Right forelimb (tissue), 1 donor: ENCODE measurements around the gene RSPO4.

ENCODE experiments used
- DNase-seq: peaks from one replicate; pipeline ENCODE4 v3.0.0-alpha.2; 2018

The RSPO4 gene

GRCh38 chr20:940926-941325 is 61.2 kb downstream of the RSPO4 start:
- no peak for DNase-seq

- DNase-seq = no peak
These were observed 62.5 kb downstream of the RSPO4 start for GRCh38 chr20:939606-940005.

GRCh38 chr20:934186-934840 is 67.8 kb downstream of the RSPO4 start:
- DNase-seq = no peak

- DNase-seq = no peak
These were observed 69.1 kb downstream of the RSPO4 start for GRCh38 chr20:933029-933428.

- DNase-seq = no peak
These were observed 70.7 kb downstream of the RSPO4 start for GRCh38 chr20:931401-931800.

GRCh38 chr20:926670-927069 is 75.4 kb downstream of the RSPO4 start:
- no peak for DNase-seq

GRCh38 chr20:925516-925915 is 76.6 kb downstream of the RSPO4 start:
- no peak for DNase-seq

- no peak for DNase-seq
These were observed 77.5 kb downstream of the RSPO4 start for GRCh38 chr20:924639-925038.

- no peak for DNase-seq
These were observed 79.3 kb downstream of the RSPO4 start for GRCh38 chr20:922781-923180.

- no peak for DNase-seq
These were observed 81.0 kb downstream of the RSPO4 start for GRCh38 chr20:921068-921467.

- no peak for DNase-seq
These were observed 81.8 kb downstream of the RSPO4 start for GRCh38 chr20:920311-920710.

GRCh38 chr20:919491-919916 is 82.6 kb downstream of the RSPO4 start:
- no peak for DNase-seq

GRCh38 chr20:917416-917815 is 84.7 kb downstream of the RSPO4 start:
- DNase-seq = no peak

GRCh38 chr20:916825-917224 is 85.3 kb downstream of the RSPO4 start:
- DNase-seq = no peak

- no peak for DNase-seq
These were observed 85.8 kb downstream of the RSPO4 start, which contains the start of gene ANGPT4 for GRCh38 chr20:916125-916799. TSS of gene ANGPT4 (minus strand) at chr20:916334. CDS start at chr20:916214, 120 bp downstream.

GRCh38 chr20:914727-915498 is 87.2 kb downstream of the RSPO4 start:
- no peak for DNase-seq

- no peak for DNase-seq
These were observed 88.7 kb downstream of the RSPO4 start for GRCh38 chr20:913306-913849.

- no peak for DNase-seq
These were observed 90.1 kb downstream of the RSPO4 start for GRCh38 chr20:911882-912600.

GRCh38 chr20:910870-911770 is 91.0 kb downstream of the RSPO4 start:
- DNase-seq = no peak

GRCh38 chr20:910132-910869 is 91.8 kb downstream of the RSPO4 start:
- no peak for DNase-seq

- no peak for DNase-seq
These were observed 92.5 kb downstream of the RSPO4 start for GRCh38 chr20:909641-910040.
